HG02885 (cell line): ENCODE results near the gene NAGLU.
A peak's percentile ranks its signal among the peaks of the same experiment; 100 is the strongest.
"Not testable (repeated sequence)": the region's sequence is repeated elsewhere in the genome, so short reads cannot be mapped to it uniquely, and the experiment has no call there.

Experiments used
- ATAC-seq: cut with Tn5 transposase; IDR thresholded peaks from one replicate; pipeline ENCODE4 v1.9.1; 2021; ENCODE audit warnings: mild to moderate bottlenecking; ENCODE audit not compliant: unreplicated experiment, poor library complexity

The NAGLU gene

GRCh38 chr17:42543190-42544079 lies 7.4 kb downstream of the NAGLU start:
- ATAC-seq, result no peak

GRCh38 chr17:42544874-42545283 lies 8.8 kb downstream of the NAGLU start:
- no peak for ATAC-seq

GRCh38 chr17:42545755-42546505 lies 9.9 kb downstream of the NAGLU start:
- not testable (repeated sequence) for ATAC-seq

- ATAC-seq, result no peak
These were observed 11.0 kb downstream of the NAGLU start for GRCh38 chr17:42547001-42547461.

GRCh38 chr17:42547698-42548069 lies 11.6 kb downstream of the NAGLU start:
- no peak for ATAC-seq

- ATAC-seq, result peak; percentile 75
These were observed 12.2 kb downstream of the NAGLU start for GRCh38 chr17:42548070-42548837.

- no peak for ATAC-seq
These were observed 13.1 kb downstream of the NAGLU start for GRCh38 chr17:42548993-42549755.

- ATAC-seq, result not testable (repeated sequence)
These were observed 16.7 kb downstream of the NAGLU start, which contains the start of gene HSD17B1 for GRCh38 chr17:42552736-42553135. Gene HSD17B1, plus strand, starts transcription at chr17:42552923. Its CDS starts 11 bp downstream, at chr17:42552934.

GRCh38 chr17:42553161-42553818 lies 17.2 kb downstream of the NAGLU start:
- ATAC-seq, result no peak

- ATAC-seq, result no peak
These were observed 17.8 kb downstream of the NAGLU start for GRCh38 chr17:42553866-42554249.

GRCh38 chr17:42554250-42555121 lies 18.4 kb downstream of the NAGLU start:
- ATAC-seq, result peak; percentile 78

GRCh38 chr17:42555122-42555622 lies 19.1 kb downstream of the NAGLU start:
- ATAC-seq, result no peak

- ATAC-seq, result not testable (repeated sequence)
These were observed 20.0 kb downstream of the NAGLU start for GRCh38 chr17:42555961-42556617.

GRCh38 chr17:42559075-42559474 lies 23.0 kb downstream of the NAGLU start:
- no peak for ATAC-seq

GRCh38 chr17:42560246-42560645 lies 24.2 kb downstream of the NAGLU start:
- ATAC-seq, result no peak

GRCh38 chr17:42561897-42562387 lies 25.9 kb downstream of the NAGLU start, which contains the start of gene COASY:
Gene COASY, plus strand, starts transcription at chr17:42562148. Its CDS starts 475 bp downstream, at chr17:42562623.
- peak; percentile 63 for ATAC-seq
